GM21619 (cell line): ENCODE results near the gene POLN.

Source experiments
- ATAC-seq: cut with Tn5 transposase; IDR thresholded peaks from one replicate; pipeline ENCODE4 v1.9.1; 2021; ENCODE audit not compliant: unreplicated experiment

The POLN gene

DNA sequence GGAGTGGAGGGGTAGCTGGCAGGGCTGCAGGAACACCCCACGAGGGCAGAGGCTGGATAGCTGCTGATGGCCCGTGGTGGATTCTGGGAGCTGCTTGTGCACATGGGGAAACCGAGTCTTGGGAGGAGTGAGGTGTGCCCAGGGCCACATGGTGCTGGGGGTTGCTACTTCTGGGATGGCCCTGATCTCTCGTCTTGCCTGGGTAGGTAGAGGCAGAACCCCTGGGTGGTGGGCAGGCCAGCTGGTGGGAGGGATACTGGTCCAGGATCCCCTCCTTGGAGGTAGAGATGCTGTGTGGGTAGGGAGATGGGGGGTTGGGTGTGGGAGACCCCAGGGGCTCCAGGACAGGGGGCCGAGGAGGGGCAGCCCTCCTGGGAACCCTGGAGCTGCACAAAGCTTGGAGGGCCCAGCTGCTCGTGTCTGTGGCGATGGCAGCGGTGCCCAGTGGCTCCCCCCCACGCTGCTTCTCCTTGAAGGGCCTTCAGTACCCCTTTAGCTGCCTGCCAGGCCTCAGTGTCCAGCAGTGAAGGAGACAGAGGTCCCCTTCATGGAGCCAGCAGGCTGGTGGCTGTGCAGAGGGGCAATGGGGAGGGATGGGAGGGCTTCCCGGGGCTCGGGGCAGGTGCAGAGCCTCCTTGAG, 179.6 kb downstream of the POLN start:
- ATAC-seq: no peak

- no peak for ATAC-seq
These were observed 180.5 kb downstream of the POLN start for GRCh38 chr4:2061186-2062131.

DNA sequence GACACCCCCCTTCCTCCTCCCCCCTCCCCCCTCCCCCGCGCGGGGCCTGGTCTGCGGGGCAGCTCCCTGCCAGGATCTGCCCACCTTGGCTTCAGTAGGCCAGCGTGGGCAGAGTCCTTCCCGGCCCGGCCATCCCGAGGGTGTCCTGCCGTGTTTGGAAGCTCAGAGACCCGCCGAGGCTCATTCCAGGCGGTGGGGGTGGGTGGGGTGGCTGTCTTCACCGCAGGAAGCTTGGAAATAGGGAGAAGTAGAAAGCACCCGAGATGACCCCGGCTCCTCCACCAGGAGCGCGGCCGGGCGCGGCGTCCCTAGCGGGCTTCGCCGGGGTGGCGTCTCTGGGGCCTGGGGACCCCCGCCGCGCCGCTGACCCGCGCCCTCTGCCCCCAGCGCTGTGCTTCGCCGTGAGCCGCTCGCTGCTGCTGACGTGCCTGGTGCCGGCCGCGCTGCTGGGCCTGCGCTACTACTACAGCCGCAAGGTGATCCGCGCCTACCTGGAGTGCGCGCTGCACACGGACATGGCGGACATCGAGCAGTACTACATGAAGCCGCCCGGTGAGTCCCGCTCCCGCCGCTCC, 181.2 kb downstream of the POLN start:
- no peak for ATAC-seq

DNA sequence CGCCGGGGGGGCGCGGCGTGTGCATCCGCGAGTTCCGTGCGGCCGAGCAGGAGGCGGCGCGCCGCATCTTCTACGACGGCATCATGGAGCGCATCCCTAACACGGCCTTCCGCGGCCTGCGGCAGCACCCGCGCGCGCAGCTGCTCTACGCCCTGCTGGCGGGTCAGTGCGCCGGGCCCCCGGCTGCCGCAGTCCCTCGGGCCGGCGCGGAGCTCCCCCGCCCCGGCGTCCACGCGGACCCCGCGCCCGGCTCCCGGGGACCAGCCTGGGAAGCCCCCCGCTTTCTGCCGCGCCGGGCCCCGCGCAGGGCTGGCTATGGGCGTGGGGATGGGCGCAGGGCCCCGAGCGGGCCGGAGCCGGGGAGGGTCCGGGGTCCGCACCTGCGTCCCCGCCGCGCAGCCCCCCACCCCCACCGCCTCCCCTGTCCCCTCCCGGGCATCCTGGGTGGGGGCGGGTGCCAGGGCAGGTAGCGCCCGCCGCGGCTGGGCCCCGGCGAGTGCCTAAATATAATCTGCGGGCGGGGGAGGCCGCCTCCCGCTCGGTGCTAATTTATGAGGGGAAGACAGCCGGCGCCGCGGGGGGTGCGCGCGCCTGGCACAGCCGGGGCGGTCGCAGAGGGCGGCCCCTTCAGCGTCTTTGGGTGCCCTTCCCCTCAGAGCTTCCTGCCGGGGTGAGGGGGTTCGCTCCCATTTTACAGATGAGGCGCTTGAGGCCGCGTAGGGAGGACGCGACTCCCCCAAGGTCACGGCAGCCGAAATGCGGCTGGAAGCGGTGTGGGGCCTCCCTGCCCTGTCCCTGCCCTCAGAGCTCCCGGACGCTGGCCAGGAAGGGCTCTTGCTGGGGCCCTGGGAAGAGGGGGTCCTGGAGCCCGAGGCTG, 182.0 kb downstream of the POLN start:
- ATAC-seq: no peak

GRCh38 chr4:2059046-2059725, 182.7 kb downstream of the POLN start, which contains the start of gene NAT8L:
TSS of gene NAT8L (plus strand) at chr4:2059327. CDS start at chr4:2059512, 185 bp downstream.
- no peak for ATAC-seq

GRCh38 chr4:2058264-2059045, 183.5 kb downstream of the POLN start:
- ATAC-seq: no peak

- ATAC-seq: no peak
These were observed 184.4 kb downstream of the POLN start for GRCh38 chr4:2057382-2058065.

GRCh38 chr4:2054217-2054616, 187.7 kb downstream of the POLN start:
- ATAC-seq: no peak

DNA sequence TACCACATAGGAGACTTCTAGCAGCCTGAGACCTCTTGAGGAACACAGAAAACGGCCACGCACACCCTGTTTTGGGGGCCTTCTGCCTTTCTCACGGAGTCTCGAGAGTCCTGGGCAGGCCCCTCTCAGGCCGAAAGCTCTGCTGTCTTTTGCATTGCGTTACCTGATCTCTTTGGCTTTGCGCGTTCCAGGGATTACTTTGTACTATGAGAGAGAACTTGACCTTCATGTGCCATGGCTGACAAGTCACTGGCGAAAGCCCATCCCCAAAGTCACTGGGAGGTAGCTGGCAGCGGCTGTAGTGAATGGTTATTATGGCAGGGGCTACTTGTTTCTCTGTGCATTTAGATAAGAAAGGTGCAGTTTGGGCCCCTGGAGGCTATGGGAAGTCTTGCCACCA, 190.8 kb downstream of the POLN start:
- no peak for ATAC-seq

DNA sequence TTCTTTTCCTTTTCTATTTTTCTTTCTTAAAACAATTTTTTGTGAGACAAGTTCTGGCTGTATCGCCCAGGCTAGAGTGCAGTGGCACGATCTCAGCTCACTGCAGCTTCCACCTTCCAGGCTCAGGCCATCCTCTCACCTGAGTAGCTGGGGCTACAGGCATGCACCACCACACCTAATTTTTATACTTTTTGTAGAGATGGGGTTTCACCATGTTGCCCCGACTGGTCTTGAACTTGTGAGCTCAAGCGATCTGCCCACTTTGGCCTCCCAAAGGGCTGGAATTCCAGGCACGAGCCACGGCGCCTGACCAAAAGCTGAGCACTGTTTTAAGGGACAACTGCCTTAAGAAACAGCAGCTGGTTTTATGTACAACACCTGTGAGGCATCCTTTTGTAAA, 192.1 kb downstream of the POLN start:
- ATAC-seq: no peak

DNA sequence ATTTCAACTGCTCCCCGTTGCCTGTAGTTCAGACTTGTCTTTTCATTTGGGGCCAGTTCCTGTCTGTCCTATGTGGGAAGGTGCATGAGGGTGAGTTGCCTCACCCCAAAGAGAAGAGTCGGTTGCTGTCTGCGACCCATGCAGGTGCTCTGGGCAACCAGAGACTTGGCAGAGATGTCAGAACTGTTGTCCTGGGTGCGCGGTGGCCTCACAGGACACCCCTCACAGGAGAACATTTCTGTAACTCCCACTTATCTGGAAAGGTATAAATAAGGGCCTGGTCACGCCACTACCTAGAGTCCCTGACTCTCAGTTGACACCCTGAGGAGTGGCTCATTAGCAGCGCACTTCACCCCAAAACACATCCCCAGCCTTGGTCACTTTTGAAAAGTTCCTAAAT, 192.5 kb downstream of the POLN start:
- ATAC-seq: no peak

DNA sequence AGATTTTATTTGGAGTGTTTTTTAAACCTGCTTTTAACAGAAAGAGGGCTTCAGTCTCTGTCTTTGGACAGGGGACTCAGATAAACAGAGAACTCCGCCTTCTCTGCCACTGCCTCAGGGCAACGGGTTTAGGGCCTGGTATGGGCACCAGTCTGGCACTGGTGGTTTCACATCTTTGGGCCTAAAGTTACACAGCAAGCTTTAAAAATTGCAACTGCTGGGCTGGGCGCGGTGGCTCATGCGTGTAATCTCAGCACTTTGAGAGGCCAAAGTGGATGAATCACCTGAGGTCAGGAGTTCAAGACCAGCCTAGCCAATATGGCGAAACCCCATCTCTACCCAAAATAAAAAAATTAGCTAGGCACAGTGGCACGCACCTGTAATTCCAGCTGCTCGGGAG, 193.1 kb downstream of the POLN start:
- no peak for ATAC-seq

GRCh38 chr4:2047781-2048581, 193.9 kb downstream of the POLN start:
- no peak for ATAC-seq

GRCh38 chr4:2047031-2047660, 194.8 kb downstream of the POLN start:
- ATAC-seq: no peak

DNA sequence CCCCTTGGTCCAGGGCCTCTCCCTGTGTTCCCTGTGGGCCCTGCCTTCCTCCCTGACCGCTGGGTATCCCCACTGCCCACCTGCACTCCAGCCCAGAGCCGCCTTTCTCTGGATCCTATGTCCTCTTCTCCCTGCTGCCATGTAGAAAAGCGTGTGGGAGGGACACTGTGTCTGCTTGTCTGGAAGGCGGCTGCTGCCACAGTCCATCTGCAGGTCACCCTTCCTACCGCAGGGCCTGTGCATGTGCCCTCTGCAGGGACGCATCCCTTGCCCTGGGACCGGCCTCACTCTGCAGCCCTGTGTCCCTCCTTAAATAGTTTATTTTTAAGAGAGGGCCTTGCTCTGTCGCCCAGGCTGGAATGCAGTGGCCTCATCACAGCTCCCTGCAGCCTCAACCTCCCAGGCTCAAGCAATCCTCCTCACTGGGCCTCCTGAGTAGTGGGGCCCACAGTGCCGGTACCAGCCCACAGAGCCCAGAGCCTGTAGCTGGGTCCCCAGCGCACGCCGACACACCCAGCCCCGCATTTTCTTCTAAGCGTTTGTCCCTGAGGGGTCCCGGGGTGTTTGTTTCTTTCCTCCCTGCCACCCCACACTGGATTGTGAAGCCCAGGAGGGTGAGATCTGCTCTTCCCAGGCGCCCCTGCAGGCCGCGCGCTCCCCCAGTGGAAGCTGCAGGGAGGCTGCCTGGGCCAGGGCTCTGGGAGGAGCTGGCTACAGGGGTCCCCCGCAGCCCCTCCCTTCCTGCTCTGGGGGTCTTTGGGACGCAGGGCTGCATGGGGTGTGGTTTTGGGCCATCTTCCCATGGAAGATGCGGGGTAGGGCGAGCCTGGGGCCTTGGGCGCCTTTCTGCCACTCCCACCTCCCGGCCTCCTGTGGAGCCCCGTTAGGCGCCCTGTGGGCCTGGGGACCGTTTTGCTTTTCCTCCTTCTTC, 195.6 kb downstream of the POLN start:
- no peak for ATAC-seq

DNA sequence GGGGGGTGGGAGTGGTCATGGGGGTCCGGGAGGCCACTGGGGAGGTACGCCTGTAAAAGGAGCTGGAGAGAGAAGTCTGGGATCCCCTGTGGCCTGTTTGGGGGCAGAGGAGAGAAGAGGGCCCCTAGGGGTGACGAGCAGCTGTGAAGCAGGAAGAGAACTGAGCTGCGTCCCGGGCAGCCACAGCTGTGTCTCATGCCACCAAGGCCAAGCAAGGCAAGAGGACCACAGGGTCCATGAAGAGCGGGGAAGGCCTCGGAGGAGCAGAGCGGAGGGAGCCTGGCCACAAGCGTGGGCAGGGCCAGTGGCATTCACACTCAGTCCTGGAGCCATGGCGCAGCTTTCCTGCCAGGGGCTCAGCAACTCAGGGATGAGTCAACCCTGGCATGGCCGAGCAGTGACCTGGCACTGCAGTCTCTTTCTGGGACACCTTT, 196.4 kb downstream of the POLN start:
- ATAC-seq: no peak
